HG02870 (cell line): ENCODE results near the gene EPB41L2.
"Not testable (repeated sequence)": the region's sequence is repeated elsewhere in the genome, so short reads cannot be mapped to it uniquely, and the experiment has no call there.

Experiments
- ATAC-seq: cut with Tn5 transposase; IDR thresholded peaks from one replicate; pipeline ENCODE4 v1.9.1; 2021; ENCODE audit warnings: mild to moderate bottlenecking, moderate library complexity; ENCODE audit not compliant: unreplicated experiment

The EPB41L2 gene

DNA sequence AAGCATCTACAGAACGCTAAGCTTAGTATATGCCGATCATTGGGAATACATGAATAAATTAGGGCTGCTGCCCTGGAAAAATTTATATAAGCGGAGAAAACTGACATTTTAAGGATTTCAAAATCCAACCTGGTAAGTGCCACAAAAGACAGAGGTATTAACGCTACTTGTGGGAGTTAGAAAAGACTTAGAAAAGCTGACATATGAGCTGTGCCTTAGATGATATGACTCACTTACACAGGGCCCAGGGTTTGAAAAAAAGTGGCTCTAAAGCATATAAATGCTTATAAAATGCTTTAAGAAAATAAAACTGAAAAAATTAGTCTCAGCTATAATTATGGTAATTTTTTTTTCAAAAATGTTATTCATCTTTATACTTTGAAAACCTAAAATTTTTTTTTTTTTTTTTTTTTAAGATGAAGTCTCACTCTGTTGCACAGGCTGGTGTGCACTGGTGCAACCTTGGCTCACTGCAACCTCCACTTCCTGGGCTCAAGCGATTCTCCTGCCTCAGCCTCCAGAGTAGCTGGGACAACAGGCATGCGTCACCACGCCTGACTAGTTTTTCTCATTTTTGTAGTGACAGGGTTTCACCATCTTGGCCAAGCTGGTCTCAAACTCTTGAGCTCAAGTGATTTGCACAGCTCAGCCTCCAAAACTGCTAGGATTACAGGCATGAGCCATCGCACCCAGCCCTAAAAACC, 25.7 kb downstream of the EPB41L2 start:
- no peak for ATAC-seq

DNA sequence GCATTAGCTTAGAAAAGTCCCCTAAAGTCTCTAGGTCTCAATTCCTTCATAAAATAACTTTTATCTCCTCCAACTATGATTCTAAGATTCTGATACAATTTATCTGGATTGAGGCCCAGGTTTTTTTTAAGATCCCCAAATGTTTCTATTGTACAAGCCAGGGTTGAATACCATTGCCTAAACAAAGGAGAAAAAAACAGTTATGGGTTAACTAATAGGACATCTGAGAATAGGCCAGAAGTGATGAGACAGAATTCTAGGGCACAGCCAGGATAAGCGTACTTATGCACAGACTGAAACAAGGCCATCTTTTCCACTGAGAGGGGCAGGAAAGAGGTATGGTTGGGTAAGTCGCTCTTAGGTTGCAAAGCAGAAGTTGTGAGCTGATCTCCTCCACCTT, 26.4 kb downstream of the EPB41L2 start:
- no peak for ATAC-seq

DNA sequence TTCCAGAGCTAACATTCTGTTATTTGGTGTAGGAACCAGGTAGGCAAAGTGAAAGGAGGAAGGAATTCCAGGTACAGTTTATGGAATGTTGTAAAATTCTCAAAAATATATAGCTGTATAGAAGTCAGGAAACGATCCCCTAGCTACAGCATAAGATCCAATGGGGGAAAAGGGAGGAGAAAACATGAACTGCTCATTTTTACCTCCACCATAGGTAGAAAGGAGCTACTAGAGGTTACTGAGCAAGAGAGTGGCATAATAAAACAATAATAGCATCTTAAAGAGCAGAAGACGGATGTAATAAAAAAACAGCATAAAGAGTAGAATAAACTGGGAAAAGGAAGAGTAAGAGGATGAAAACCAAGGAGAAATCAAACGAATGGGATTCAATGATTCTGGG, 26.9 kb downstream of the EPB41L2 start:
- no peak for ATAC-seq

DNA sequence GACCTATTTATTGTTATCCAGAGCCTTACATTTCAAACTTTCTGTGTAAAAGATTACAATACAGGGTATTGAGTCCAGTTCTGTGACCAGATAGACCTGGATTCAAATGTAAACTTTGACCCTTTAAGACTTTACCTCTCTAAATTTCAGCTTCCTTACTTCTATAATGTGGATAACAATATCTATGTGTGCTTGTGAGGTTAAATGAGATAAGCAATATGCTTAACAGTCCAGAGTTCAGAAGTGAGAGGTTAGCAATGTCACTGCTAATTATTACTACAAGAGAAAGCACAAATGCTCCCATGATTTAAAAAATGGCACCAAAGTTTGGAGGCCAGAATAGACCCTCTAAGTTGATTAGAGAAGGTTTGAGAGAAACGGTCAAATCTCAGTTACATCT, 27.5 kb downstream of the EPB41L2 start:
- no peak for ATAC-seq

DNA sequence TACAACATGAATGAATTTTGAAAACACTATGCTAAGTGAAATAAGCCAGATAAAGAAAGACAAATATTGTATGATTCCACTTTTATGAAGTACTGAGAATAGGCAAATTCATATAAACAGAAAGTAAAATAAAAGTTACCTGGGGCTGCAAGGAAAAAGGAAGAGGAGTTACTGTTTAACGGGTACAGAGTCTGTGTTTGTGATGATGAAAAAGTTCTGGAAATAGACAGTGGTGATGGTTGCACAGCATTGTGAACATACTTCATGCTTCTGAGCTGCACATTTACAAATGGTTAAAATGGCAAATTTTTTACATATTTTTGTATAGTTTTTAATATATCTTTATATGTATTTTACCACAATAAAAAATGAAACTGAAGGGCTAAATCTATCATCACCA, 29.4 kb downstream of the EPB41L2 start:
- no peak for ATAC-seq

DNA sequence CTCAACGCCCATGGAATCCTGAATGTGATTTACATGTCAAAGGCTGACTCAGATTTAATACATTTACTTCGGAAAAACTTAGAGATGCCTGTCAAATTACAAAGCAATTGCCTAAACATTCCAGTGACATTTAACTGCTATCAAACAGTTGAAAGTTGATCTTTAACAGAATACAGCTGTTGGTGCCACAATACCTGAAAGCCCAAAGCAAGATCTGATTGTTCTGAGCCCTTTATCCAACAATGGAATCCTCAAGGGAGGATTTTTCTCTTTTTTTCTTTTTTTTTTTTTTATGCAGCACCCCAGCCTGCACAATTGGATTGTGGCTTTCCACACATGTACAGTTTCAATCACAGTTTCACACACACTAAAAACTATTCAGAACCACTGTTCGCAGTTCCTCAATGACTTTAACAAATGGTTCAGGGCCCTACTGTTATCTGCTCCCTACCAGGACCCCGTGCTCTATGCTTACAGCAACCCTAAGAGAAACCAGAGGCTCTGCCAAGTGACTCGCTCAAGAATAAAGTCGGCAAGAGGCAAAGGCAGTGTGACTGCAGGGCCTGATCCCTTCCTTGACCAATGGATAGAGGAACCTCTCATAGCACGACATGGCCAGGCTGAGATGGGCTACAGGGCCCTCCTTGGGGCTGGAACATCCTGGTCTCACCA, 33.3 kb downstream of the EPB41L2 start:
- peak; percentile 98 for ATAC-seq

DNA sequence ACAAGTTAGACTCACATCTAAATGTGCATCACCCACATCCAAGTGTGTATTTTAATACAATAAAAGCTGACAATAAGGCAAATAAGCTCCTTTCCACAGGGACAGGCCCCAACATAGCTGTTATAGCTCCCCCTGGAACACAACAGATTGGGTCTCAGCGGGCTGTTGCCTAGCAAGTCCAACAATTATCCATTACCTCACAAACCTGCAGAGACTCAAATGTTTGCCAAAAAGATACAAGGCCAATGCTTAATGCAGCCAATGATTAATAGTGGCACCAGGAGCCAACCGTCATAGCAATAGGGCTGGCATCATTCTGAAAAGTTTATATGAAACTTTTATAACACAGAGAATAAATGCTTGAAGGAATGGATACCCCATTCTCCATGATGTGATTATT, 35.7 kb downstream of the EPB41L2 start:
- ATAC-seq, result no peak

DNA sequence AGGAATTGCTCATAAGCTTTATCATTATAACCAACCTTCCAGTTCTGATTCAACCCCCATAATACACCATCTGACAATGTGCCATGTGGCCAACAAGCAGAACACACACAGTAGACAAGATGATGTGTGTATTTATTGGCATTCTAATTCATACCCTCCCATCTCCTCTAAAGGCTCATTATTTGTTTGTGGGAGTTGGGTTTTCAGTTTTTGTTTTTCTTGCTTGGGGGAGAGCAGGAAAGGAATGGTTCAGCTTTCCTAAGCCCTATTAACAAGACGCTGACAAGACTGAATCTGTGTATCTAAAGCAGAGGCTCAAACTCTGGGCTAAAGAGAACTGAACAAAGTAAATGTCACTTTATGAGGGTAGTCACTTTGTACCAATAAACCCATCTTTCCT, 36.8 kb downstream of the EPB41L2 start:
- ATAC-seq, result no peak

DNA sequence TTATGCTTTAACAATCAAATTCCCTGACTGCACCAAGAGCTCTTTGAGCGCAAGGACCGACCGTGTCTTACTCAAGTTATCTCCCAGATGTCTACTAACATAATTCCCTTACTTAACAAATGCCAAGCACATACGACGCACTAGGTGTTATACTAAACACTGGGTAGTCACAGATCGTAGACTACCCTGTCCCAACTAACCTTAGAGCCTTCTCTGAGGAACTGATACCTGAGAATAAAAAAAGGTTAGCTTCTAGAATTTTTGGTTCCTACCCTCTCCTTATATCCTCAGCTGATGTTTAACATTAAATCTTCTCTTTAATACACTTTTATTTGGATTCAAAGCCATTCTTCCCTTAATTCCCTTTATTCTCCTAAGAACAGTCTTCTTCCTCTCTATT, 38.5 kb downstream of the EPB41L2 start:
- peak; percentile 63 for ATAC-seq

DNA sequence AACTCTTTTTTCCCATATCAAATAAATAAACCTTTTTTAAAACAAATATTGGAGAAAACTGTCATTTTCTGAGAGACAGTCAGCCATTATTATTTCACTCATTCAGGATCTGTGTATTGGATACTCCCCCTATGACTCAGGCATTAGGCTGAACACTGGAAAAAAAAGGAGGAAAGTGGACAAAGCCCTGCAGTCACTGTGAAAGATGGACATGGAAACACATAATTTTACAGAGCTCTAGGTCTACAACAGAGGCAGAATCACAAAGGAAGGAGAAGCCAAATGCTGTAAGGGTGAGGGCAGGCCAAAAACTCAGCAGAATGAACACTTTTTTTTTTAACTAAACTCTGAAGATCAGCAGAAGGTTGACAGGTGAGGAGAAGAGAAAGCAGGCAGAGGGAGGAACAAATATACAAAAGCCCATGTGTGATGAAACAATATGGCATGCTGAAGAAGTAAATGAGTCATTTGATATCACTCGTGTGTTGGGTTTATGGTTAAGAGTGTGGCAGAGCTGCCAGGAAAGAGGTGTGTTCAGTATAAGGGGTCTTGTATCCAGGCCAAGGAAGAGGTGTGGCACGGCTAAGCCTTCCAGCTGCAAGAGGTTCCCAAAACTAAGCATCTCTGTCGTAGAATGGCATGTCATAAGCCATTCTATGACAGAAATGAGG, 39.1 kb downstream of the EPB41L2 start:
- ATAC-seq, result peak; percentile 25

DNA sequence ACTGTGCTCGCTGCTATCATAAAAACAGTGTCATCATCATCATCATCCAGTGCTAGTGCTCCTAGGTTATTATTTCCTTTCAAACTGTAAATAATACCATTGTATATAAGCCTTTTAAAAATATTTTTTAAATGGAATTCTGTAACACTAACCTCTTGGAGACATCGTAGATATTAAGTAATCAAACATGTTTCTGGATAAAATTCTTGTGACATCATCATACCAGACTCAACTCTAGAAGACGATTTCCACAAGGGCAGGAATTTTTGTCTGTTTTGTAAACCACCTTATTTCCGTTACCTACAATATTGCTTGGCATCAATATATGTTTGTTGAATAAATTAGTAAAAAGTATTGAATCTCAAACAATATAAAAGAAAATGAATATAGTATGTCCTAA, 40.4 kb downstream of the EPB41L2 start:
- ATAC-seq, result no peak

DNA sequence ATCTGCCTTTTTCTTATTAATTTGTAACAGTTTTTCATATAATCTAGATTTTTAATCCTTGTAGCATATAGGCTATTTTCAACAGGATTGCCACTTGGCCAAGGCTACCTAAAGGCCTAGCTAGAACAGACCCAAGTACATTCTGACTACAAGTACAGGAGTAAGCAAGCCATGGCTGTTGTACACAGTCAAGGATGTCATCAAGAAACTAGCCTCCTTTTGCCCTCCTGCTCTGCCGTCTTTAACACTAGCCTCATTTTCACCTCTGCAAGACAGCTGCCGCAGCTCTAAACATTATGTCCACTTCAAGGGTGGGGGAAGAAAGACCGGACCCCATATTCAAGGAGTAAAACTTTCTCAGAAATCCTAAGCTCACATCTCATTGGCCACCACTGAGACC, 45.1 kb downstream of the EPB41L2 start:
- ATAC-seq, result no peak

DNA sequence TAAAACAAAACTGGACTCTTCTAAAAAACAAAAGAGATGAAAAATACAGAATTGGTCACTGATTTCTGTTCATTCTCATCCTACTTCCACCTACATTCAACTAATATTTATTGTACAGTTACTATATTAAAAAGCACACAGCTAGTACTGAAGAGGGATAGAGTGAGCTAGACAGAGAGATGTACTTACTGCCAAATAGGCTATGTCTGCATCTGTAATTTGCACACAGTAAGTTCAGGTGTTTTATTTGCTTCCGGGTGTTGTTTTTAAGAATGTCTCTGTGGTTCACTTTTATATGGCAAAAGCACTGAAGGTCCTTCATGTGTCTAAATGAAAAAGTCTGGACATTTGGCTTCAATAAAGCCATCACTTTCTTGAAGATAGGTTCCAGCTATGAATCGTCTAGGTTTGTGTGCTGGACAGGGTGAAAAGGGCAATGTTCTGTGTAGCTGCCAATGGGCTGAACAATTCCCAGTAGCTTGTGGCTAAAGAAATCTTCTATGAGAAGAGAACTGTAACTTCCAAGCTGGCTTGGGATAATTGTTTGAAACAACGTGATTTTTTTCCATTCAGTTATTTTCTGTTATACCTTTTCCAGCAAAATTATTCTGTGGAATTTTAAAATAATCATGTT, 47.3 kb downstream of the EPB41L2 start:
- no peak for ATAC-seq

DNA sequence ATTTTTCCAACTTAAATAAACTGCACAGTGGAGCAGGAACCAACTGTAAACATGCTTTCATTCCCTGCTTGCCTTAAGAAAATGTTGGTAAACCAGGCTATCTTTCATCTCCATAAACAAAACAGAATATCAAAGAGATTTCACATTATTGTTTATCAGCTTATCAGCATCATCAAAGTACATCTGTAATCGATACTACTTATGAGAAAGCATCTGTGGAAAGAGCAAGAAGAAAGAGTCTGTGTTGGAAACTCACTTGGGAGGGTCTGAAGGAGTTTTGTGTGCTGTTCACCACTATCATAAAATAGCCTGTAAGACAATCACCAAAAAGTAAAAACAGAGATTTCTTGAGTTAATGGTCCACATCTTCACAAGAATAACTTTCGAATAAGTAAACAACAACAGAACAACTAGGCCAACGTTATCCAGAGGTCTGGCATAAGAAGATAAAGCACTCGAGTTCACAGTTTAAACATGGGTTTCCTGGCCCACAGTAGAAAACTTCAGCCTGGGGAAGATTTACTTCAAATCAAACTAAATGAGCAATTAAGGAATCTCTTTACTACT, 47.9 kb downstream of the EPB41L2 start:
- ATAC-seq, result no peak

DNA sequence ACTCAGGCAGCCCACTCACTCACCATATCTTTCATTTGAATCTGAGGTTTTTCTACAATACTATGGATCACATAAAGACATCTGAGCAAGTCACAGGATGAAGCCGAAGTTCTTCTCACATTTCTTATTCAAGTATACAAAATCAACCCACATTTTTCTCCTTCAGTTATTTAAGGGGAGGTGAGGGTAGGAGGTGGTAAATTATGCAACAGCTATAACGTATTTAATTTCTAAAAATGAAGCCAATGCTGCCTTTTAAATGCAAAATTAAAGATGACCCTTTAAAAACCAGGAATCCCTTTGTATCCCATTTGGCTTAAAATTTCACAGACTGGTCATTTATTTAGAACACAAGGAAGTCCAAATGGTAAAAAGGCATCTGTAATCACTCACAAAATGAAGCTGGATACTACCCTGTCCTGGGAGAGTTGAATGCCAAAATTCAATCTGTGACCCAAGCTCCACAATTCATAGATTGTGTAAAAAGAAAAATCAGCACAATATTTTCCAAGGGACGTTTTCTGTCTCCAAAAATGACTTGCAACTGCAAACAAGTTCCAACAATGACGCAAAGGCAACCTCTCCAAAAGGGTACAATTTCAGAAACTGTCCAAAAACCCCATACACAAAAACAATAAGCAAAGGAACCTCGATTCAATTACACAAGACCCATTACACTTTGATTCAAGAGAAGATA, 48.8 kb downstream of the EPB41L2 start:
- no peak for ATAC-seq

DNA sequence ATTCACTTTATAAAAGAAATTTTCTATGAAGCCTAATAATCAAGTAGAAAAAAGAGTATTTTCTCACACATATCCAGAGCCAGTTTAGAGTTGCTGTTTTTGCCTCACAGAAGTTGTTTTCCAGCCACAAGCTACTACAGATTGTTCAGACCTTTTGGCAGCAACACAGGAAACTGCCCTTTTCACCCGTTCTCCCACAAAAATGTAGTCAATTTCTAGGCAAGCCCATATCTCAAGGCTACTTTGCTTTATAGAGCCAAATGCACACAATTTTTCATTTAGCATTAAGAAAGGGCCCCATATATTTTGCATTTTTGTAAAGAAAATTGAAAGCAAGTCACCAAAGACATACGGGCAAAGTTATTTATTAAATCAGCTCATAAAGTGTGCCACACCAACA, 49.5 kb downstream of the EPB41L2 start:
- ATAC-seq, result no peak

DNA sequence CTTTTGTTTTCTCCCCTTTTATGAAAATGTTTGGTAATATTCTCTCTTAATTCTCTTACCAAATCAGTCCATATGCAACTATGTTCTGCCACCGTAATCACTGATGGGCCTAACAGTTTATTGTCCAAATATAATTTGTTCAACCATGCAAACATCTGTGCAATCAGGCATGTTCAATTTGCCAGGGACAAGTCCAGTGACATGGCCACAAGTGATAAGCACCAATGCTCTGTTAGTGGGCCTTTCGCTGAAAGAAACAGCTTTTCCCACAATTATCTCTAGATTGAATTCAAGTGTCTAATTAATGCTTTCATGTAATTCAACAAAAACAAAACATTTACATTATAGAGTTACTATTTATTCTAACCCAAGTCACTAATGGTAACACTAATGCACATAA, 53.3 kb downstream of the EPB41L2 start:
- ATAC-seq, result no peak

DNA sequence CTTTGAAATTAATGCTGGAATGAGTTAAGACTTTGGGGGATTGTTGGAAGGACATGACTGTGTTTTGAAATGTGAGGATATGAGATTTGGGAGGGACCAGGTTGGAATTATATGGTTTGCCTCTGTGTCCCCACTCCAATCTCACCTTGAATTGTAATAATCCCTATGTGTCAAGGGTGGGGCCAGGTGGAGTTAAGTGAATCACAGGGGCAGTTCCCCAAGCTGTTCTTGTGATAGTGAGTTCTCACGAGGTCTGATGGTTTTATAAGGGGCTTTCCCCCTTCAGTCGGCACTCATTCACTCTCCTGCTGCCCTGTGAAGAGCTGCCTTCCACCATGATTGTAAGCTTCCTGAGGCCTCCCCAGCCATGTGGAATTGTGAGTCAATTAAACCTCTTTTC, 54.1 kb downstream of the EPB41L2 start:
- ATAC-seq, result not testable (repeated sequence)

DNA sequence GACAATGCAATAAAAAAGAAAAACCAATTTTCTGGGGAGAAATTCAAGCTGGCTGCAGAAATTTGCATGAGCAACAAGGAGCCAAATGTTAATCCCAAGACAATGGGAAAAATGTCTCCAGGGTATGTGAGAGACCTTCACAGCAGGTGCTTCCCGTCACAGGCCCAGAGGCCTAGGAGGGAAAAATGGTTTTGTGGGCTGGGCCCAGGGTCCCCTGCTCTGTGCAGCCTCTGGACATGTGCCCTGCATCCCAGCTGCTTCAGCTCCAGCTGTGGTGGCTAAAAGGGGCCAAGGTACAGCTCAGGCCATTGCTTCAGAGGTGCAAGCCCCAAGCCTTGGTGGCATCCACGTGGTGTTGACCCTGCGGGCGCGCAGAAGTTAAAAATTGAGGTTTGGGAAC, 55.1 kb downstream of the EPB41L2 start:
- not testable (repeated sequence) for ATAC-seq

DNA sequence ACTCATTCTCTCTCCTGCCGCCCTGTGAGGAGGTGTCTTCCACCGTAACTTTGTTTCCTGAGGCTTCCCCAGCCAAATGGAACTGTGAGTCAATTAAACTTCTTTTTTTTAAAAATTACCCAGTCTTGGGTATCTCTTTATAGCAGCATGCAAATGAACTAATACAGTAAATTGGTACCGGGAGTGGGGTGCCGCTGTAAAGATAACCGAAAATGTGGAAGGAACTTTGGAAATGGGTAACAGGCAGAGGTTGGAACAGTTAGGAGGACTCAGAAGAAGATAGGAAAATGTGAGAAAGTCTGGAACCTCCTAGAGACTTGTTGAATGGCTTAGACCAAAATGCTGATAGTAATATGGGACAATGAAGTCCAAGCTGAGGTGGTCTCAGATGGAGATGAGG, 55.8 kb downstream of the EPB41L2 start:
- ATAC-seq, result no peak
